Adrenal gland (tissue), 12 donors: ENCODE measurements around the gene TXNRD2. TPM values are rescaled to one million over a fixed set of nuclear protein-coding genes. Genes with fewer than 3 reads are reported as not detected.
A peak's percentile ranks its signal among the peaks of the same experiment; 100 is the strongest.

Experiments
- DNase-seq, 7 donors: peaks; one replicate each; pipeline ENCODE4 v3.0.0-alpha.2; 2019 to 2020
- H3K27ac ChIP-seq, 5 donors: fragments of 200-600 bp; sonication (generic) in 4 of 5; 1 replicate in 3 of 5; 2 replicates in 2 of 5; pipeline versions ENCODE4 v1.5.1 to v1.8.0; 2016 to 2020; ENCODE audit warnings: mild to moderate bottlenecking in 1 of 5
- H3K27me3 ChIP-seq: fragments of 200-600 bp; 2 replicates; pipeline ENCODE4 v1.8.0; 2021
- H3K36me3 ChIP-seq, 2 donors: fragments of 200-600 bp; replicated peaks in 1 of 2; 1 replicate in 1 of 2; 2 replicates in 1 of 2; pipeline versions ENCODE4 v1.5.1 to v1.8.0; 2018 to 2022
- H3K4me1 ChIP-seq, 2 donors: fragments of 200-600 bp; replicated peaks in 1 of 2; 1 replicate in 1 of 2; 2 replicates in 1 of 2; pipeline versions ENCODE4 v1.5.1 to v1.8.0; 2018 to 2021
- H3K4me3 ChIP-seq, 4 donors: fragments of 200-600 bp; sonication (generic) in 3 of 4; one replicate each; pipeline ENCODE4 v1.5.1; 2016 to 2018
- H3K9me3 ChIP-seq, 3 donors: fragments of 200-600 bp; sonication (generic) in 1 of 3; replicated peaks in 1 of 3; 1 replicate in 2 of 3; 2 replicates in 1 of 3; pipeline versions ENCODE4 v1.5.1 to v1.8.0; 2016 to 2021
- CTCF ChIP-seq, 6 experiments: fragments of 450-650 bp in 4 of 6; fragments of 200-600 bp in 2 of 6; sonication (generic) in 1 of 6; IDR thresholded peaks; 1 replicate in 5 of 6; 2 replicates in 1 of 6; pipeline versions ENCODE4 v1.5.1 to v1.8.0; 2016 to 2021; ENCODE audit warnings: antibody characterized with exemption in 6 of 6, mild to moderate bottlenecking in 2 of 6, moderate library complexity in 1 of 6
- POLR2A ChIP-seq, 2 donors: fragments of 450-650 bp; IDR thresholded peaks; one replicate each; pipeline ENCODE4 v1.6.1; 2017; ENCODE audit warnings: antibody characterized with exemption in 2 of 2, mild to moderate bottlenecking in 2 of 2, moderate library complexity in 1 of 2
- WGBS, 4 donors: extraction: QIAGEN DNeasy Blood & Tissue Kit in 2 of 4; methylation state at CpG; one replicate each; pipeline versions ENCODE4 v1.1.5 to v1.1.7; 2013 to 2017; 5-methylcytosine and 5-hydroxymethylcytosine counted together
- intact Hi-C, 2 donors: fragments of 100-400 bp; cut with DNase I; formaldehyde crosslinking; loops; one replicate each; pipeline versions ENCODE4 v1.14.1 to v1.15.0; 2022 to 2023
- polyA plus RNA-seq, 3 donors: library from polyadenylated mRNA; stranded (reverse); fragments of 200-250 nt in 2 of 3; fragments of 350-450 nt in 1 of 3; fragmentation: Illumina TruSeq in 1 of 3; extraction: RNeasy Lipid Tissue Mini Kit (QIAGEN cat#74804) in 1 of 3; gene quantifications; one replicate each; pipeline ENCODE4 v1.2.3, GENCODE V29; 2013 to 2014
- total RNA-seq, 9 donors: library from RNA; depleted of rRNA in 4 of 9; stranded (reverse); fragments of >200 nt in 4 of 9; fragments of 120-200 nt in 1 of 9; fragmentation: NEBNext Ultra II Directional in 1 of 9; extraction: Animal tissue kit (Norgen Biotek cat#: 25700) in 1 of 9; gene quantifications; one replicate each; pipeline versions ENCODE4 v1.1.0 to v1.2.4, GENCODE V29; 2013 to 2023
- donor health status: healthy with polysubstance abuse.
- donor health status: Bipolar disorder and iron deficiency.
- donor health status: DM: yes; HTN: yes; CAD: no.
- donor health status: DM: no; HTN: no; CAD: no.
- donor health status: DM: no; HTN: no; CAD: no.
- donor health status: DM: yes; HTN: yes; CAD: no.

The TXNRD2 gene
- total and polyA plus RNA-seq, 12 donors = 39.6 to 171 (median 59.5) TPM

GRCh38 chr22:19868773-19869471, 72.7 kb downstream of the TXNRD2 start:
- no peaks in the 10 kb centered on the region for H3K27me3 ChIP-seq
- 81 to 90% (median 88%) methylated on average over 13 to 23 of the region's 23 CpGs for WGBS, 4 donors

GRCh38 chr22:19868333-19868732, 73.3 kb downstream of the TXNRD2 start:
- no peak overlapping the region for H3K4me3 ChIP-seq
- intact Hi-C loops = no loop called here
- no peak for TF ChIP-seq POLR2A (IDR thresholded peaks at IDR 0.05)
- TF ChIP-seq CTCF (IDR thresholded peaks at IDR 0.05) = no peak
- H3K27ac ChIP-seq = no peak overlapping the region
- peak in 2 of 7 donors; percentile 6 to 7 for DNase-seq
- no peaks in the 10 kb centered on the region for H3K4me1 ChIP-seq
- 93 to 97% (median 95%) methylated on average over 3 of the region's 3 CpGs for WGBS, 4 donors
- no peaks in the 10 kb centered on the region for H3K9me3 ChIP-seq
- H3K36me3 ChIP-seq = no peaks in the 10 kb centered on the region
- no peaks in the 10 kb centered on the region for H3K27me3 ChIP-seq

More at GRCh38 chr22:19868773-19869471, 72.7 kb downstream of the TXNRD2 start:
- Histone ChIP-seq H3K27ac (no peak overlapping the region), H3K36me3 (no peaks in the 10 kb centered on the region), H3K4me3 (no peak overlapping the region), H3K4me1 (no peaks in the 10 kb centered on the region), H3K9me3 (no peaks in the 10 kb centered on the region)
- TF ChIP-seq CTCF (IDR thresholded peaks at IDR 0.05) (no peak), POLR2A (IDR thresholded peaks at IDR 0.05) (no peak)
- DNase-seq = peak in 6 of 7 donors; percentile 2 to 44 (median 12)
- intact Hi-C loops = no loop called here

- DNase-seq = peak in 6 of 7 donors; percentile 5 to 30 (median 12)
- intact Hi-C loops = no loop called here
- Histone ChIP-seq H3K27ac (no peak overlapping the region), H3K9me3 (no peaks in the 10 kb centered on the region), H3K4me3 (no peak overlapping the region), H3K36me3 (no peaks in the 10 kb centered on the region), H3K4me1 (no peaks in the 10 kb centered on the region), H3K27me3 (no peaks in the 10 kb centered on the region)
- TF ChIP-seq POLR2A (IDR thresholded peaks at IDR 0.05) = no peak
- no peak for TF ChIP-seq CTCF (IDR thresholded peaks at IDR 0.05)
- WGBS, 4 donors = 77 to 82% (median 79%) methylated on average over 7 of the region's 7 CpGs
Measured at GRCh38 chr22:19867617-19868016, 74.0 kb downstream of the TXNRD2 start.

- WGBS, 4 donors = 92 to 97% (median 94%) methylated on average over 3 of the region's 3 CpGs
- no peaks in the 10 kb centered on the region for H3K9me3 ChIP-seq
- H3K4me1 ChIP-seq = no peaks in the 10 kb centered on the region
- no peaks in the 10 kb centered on the region for H3K36me3 ChIP-seq
- intact Hi-C loops = no loop called here
- H3K27me3 ChIP-seq = no peaks in the 10 kb centered on the region
- no peak overlapping the region for H3K4me3 ChIP-seq
- H3K27ac ChIP-seq = no peak overlapping the region
- no peak for TF ChIP-seq POLR2A (IDR thresholded peaks at IDR 0.05)
- TF ChIP-seq CTCF (IDR thresholded peaks at IDR 0.05) = no peak
- no peak for DNase-seq
Measured at GRCh38 chr22:19866665-19867009, 75.0 kb downstream of the TXNRD2 start.
